Central memory CD8-positive, alpha-beta T cell (primary cell): ENCODE measurements around the gene UBE2H.

Experiments used
- ATAC-seq: fragments of 150-1000 bp; cut with Tn5 transposase; replicated peaks from 2 replicates; pipeline ENCODE4 v1.10.0; 2022; ENCODE audit warnings: mild to moderate bottlenecking, moderate FRiP score, moderate number of reproducible peaks; ENCODE audit not compliant: poor library complexity, severe bottlenecking; ENCODE audit errors: extremely low read depth
- DNase-seq, 2 donors: peaks; one replicate each; pipeline ENCODE4 v3.0.0; 2021; ENCODE audit warnings: low spot score in 2 of 2
- H3K27ac Mint-ChIP-seq: one replicate; pipeline ENCODE4 v1.8.0; 2022; ENCODE audit warnings: low read depth, mild to moderate bottlenecking, moderate library complexity, mixed read lengths
- H3K27me3 Mint-ChIP-seq: one replicate; pipeline ENCODE4 v1.8.0; 2022; ENCODE audit warnings: mixed read lengths
- H3K36me3 Mint-ChIP-seq: one replicate; pipeline ENCODE4 v1.8.0; 2022; ENCODE audit warnings: mild to moderate bottlenecking, moderate library complexity, mixed read lengths; ENCODE audit not compliant: insufficient read depth
- H3K4me1 Mint-ChIP-seq: one replicate; pipeline ENCODE4 v1.8.0; 2022; ENCODE audit warnings: mixed read lengths
- H3K4me3 Mint-ChIP-seq: one replicate; pipeline ENCODE4 v1.8.0; 2022; ENCODE audit warnings: mild to moderate bottlenecking, moderate library complexity, mixed read lengths
- H3K9me3 Mint-ChIP-seq: one replicate; pipeline ENCODE4 v1.8.0; 2022; ENCODE audit warnings: mixed read lengths

The UBE2H gene

GRCh38 chr7:129855935-129856717 is 96.6 kb downstream of the UBE2H start:
- ATAC-seq (no peak), DNase-seq (no peak)
- Mint-ChIP-seq H3K4me1 (peaks cover 58% of the 10 kb centered on the region), H3K9me3 (no peaks in the 10 kb centered on the region), H3K27me3 (no peaks in the 10 kb centered on the region), H3K27ac (no peak overlapping the region), H3K36me3 (peaks cover 3% of the 10 kb centered on the region), H3K4me3 (no peak overlapping the region)

DNA sequence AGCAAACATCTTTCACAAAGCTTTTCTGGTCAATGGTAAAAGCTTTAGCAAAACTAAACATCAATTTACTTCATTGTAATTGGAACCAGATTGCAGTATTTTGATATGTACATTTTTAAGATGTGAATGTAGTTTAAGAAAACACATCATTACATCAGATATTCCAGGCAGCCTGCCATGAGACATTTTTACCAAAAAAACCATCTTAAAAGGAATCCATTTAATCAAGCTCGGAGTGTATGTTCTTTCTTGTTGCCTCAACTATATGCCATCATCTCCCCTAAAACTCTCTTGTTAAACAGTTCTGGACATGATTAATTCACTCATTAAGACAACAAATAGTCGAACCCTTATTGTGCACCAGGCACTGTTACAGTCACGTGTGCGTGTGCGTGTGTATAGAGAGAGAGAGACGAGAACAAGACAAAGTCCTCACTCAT is 97.5 kb downstream of the UBE2H start:
- no peaks in the 10 kb centered on the region for H3K9me3 Mint-ChIP-seq
- ATAC-seq (no peak), DNase-seq (no peak)
- no peaks in the 10 kb centered on the region for H3K27me3 Mint-ChIP-seq
- peaks cover 5% of the 10 kb centered on the region for H3K36me3 Mint-ChIP-seq
- no peak overlapping the region for H3K27ac Mint-ChIP-seq
- peaks cover 59% of the 10 kb centered on the region for H3K4me1 Mint-ChIP-seq
- H3K4me3 Mint-ChIP-seq, result no peak overlapping the region

- no peak for ATAC-seq
- Mint-ChIP-seq H3K9me3 (no peaks in the 10 kb centered on the region), H3K4me1 (peaks cover 55% of the 10 kb centered on the region), H3K36me3 (peaks cover 7% of the 10 kb centered on the region), H3K27ac (no peak overlapping the region), H3K27me3 (no peaks in the 10 kb centered on the region), H3K4me3 (no peak overlapping the region)
- no peak for DNase-seq
Observed at GRCh38 chr7:129854401-129854800, 98.4 kb downstream of the UBE2H start.

- DNase-seq (no peak), ATAC-seq (no peak)
- Mint-ChIP-seq H3K27me3 (no peaks in the 10 kb centered on the region), H3K27ac (no peak overlapping the region), H3K4me1 (peaks cover 55% of the 10 kb centered on the region), H3K9me3 (no peaks in the 10 kb centered on the region), H3K4me3 (no peak overlapping the region), H3K36me3 (peaks cover 7% of the 10 kb centered on the region)
Observed at GRCh38 chr7:129853661-129854268, 99.0 kb downstream of the UBE2H start.

DNA sequence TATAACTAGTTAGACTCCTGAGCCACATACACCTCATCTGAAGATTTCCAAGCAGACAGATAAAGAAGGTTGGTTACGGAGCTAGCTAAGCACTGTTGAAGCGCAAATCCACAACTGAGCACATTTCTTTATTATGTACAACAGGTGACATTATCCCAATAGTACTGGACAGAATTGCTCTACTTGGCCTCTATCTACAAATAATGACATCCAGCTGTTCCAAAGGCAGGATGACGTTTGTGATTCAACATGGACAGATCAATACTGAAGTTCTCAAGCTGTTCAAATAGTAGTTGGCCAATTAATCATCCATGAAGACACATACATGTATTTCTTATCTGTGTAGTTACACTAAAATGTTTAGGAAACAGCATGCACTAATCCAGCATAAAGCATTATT is 101.0 kb downstream of the UBE2H start:
- no peaks in the 10 kb centered on the region for H3K9me3 Mint-ChIP-seq
- H3K4me1 Mint-ChIP-seq, result peaks cover 52% of the 10 kb centered on the region
- peaks cover 7% of the 10 kb centered on the region for H3K36me3 Mint-ChIP-seq
- ATAC-seq (no peak), DNase-seq (no peak)
- H3K27me3 Mint-ChIP-seq, result no peaks in the 10 kb centered on the region
- H3K4me3 Mint-ChIP-seq, result no peak overlapping the region
- H3K27ac Mint-ChIP-seq, result no peak overlapping the region

DNA sequence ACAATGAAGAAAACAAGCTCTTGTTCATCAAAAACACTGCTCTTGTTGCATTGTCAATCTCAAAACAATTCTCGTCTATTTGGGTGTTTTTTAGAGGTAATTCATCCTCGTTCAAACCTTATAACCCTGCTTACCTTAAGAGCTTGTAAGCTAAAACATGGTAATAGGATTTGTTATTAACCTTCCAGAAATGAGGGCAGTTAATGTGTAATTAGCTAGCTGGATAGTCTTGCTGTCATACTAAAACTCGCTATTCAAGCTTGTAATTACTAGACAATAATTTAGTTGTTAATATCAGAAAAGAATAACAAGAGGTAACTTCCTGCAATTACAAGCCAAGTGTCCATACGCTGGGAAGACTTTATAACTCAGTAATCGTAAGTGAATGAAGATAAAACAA is 101.6 kb downstream of the UBE2H start:
- Mint-ChIP-seq H3K4me1 (peaks cover 50% of the 10 kb centered on the region), H3K36me3 (peaks cover 9% of the 10 kb centered on the region), H3K27me3 (no peaks in the 10 kb centered on the region), H3K4me3 (no peak overlapping the region), H3K27ac (no peak overlapping the region), H3K9me3 (no peaks in the 10 kb centered on the region)
- ATAC-seq (no peak), DNase-seq (no peak)

DNA sequence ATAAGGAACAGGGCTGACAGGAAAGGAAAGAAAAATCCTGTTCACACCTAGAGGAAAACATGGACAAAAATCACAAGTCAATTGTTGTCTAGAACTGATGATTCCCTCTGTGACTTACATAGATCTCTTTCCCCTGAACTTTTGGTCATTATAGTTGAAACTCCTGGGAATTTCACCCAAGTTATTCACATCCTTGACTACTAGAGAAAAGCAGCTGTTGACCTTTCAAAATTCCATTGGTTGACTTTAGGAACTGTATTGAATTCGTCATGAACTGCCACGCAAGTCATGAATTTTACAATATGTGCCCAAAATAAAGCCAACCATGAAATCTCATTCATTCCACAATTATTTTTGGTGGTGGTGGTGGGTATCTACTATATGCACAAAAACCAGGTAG is 104.3 kb downstream of the UBE2H start:
- Mint-ChIP-seq H3K36me3 (peaks cover 5% of the 10 kb centered on the region), H3K9me3 (no peaks in the 10 kb centered on the region), H3K4me3 (no peak overlapping the region), H3K27ac (no peak overlapping the region), H3K4me1 (peaks cover 44% of the 10 kb centered on the region), H3K27me3 (no peaks in the 10 kb centered on the region)
- ATAC-seq (no peak), DNase-seq (no peak)

GRCh38 chr7:129845972-129846327 is 106.8 kb downstream of the UBE2H start:
- Mint-ChIP-seq H3K27me3 (no peaks in the 10 kb centered on the region), H3K9me3 (no peaks in the 10 kb centered on the region), H3K27ac (no peak overlapping the region), H3K4me3 (no peak overlapping the region), H3K4me1 (peaks cover 45% of the 10 kb centered on the region), H3K36me3 (peaks cover 7% of the 10 kb centered on the region)
- ATAC-seq (no peak), DNase-seq (no peak)

- Mint-ChIP-seq H3K27me3 (no peaks in the 10 kb centered on the region), H3K4me3 (no peak overlapping the region), H3K27ac (no peak overlapping the region), H3K4me1 (peaks cover 39% of the 10 kb centered on the region), H3K36me3 (peaks cover 6% of the 10 kb centered on the region), H3K9me3 (no peaks in the 10 kb centered on the region)
- no peak for DNase-seq
- ATAC-seq, result no peak
Observed at GRCh38 chr7:129845178-129845971, 107.4 kb downstream of the UBE2H start.

DNA sequence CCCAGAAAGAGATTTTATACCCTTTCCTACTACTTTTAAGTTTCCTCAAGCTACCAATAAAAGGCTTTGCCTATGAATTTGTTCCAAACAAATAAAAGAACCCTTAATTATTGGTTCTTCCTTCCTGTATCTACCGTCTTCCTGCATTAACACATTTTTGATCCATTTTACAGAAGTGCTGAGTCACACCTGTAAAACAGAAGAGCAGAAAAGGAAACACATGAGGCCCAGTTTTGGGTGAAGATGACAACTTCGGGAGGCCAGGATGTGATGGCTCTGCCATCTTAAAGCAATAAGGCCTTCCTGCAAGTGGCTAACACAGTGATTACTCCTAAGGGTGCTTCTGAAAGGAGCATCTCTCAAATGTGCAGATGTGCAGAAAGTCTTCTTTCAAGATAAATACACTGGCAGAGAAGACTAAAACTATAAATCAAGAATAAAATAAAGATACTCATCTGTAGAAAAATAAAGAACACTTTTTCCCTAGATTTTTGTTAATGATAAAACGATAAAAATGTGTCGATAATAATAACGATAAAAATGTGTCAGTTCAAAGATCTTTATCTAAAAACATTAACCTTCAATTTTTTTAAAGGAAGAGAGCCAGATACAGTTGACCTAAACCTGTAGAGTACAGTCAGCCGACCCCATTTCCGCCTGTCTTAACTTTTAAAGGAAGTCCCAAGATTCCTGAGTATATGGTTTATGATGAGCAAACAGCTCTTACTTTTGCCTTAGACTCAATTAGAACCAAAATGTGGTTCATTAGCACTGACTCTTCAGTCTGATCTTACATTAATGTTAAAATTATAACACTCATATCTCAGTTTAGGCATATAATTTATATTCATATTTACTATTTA is 108.6 kb downstream of the UBE2H start:
- DNase-seq (no peak), ATAC-seq (no peak)
- H3K27me3 Mint-ChIP-seq, result no peaks in the 10 kb centered on the region
- H3K36me3 Mint-ChIP-seq, result peaks cover 4% of the 10 kb centered on the region
- H3K9me3 Mint-ChIP-seq, result no peaks in the 10 kb centered on the region
- no peak overlapping the region for H3K27ac Mint-ChIP-seq
- no peak overlapping the region for H3K4me3 Mint-ChIP-seq
- peaks cover 36% of the 10 kb centered on the region for H3K4me1 Mint-ChIP-seq

DNA sequence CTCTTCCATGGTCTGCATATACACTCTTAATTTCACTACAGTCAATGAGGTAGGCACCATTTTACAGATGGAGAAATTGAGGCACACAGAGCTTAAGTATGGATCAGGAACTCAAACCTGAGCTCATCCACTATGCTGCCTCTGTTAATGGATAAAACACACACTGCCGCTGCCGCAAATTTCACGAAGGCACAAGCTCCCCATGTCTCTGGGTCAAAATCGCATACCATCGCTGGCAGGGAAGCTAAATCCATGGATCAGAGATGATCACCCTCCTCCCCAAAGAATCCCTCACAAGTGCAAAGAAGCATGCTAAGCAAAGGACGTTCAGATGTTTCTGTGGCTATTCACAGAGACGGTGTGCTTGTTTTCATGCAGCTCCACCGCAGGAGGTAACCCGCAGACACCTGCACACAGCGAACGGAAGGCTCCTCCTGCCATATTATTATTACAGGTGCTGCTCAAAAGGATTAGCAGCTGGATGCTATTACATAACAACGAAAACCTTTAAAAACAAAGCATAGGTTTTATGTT is 109.3 kb downstream of the UBE2H start:
- DNase-seq (no peak), ATAC-seq (no peak)
- Mint-ChIP-seq H3K9me3 (no peaks in the 10 kb centered on the region), H3K27me3 (no peaks in the 10 kb centered on the region), H3K4me3 (no peak overlapping the region), H3K4me1 (peaks cover 36% of the 10 kb centered on the region), H3K36me3 (peaks cover 6% of the 10 kb centered on the region), H3K27ac (no peak overlapping the region)

GRCh38 chr7:129841465-129841864 is 111.3 kb downstream of the UBE2H start:
- H3K27me3 Mint-ChIP-seq, result no peaks in the 10 kb centered on the region
- ATAC-seq (peak; percentile 43), DNase-seq (no peak)
- no peaks in the 10 kb centered on the region for H3K9me3 Mint-ChIP-seq
- peaks cover 23% of the 10 kb centered on the region for H3K4me1 Mint-ChIP-seq
- peaks cover 10% of the 10 kb centered on the region for H3K36me3 Mint-ChIP-seq
- H3K27ac Mint-ChIP-seq, result no peak overlapping the region
- H3K4me3 Mint-ChIP-seq, result no peak overlapping the region
